ENCODE data around the gene CATSPERD. TPM values are rescaled to one million over a fixed set of nuclear protein-coding genes. Genes with fewer than 3 reads are reported as not detected.

Gene CATSPERD
- total and polyA plus RNA-seq, 9 of the 15 experiments (the other 6 are each of a cell fraction or from before 2014, with no cell fraction given): not detected

GRCh38 chr19:5683177-5683886, 37.1 kb upstream of the CATSPERD start:
- H3K4me2 ChIP-seq (ENCODE audit: insufficient read depth, low read length): no peak overlapping the region
- H3K27ac ChIP-seq (ENCODE audit: extremely low read depth, low read depth, low read length): no peak overlapping the region
- intact Hi-C loops (cut with micrococcal nuclease): loop anchor here (10.0 kb wide), 1 partner anchor 59 kb away; the partner anchor contains the start of genes SAFB and SAFB2
- no peak for ATAC-seq
- no peak overlapping the region for H3K4me3 ChIP-seq
- in situ Hi-C loops (cut with MboI): no loop called here
- H3K9me3 ChIP-seq (replicated peaks; ENCODE audit: control insufficient read depth, insufficient read depth, low read depth, low read length): no peaks in the 10 kb centered on the region
- H3K9ac ChIP-seq (ENCODE audit: insufficient read depth in 1 of 2, low read depth in 2 of 2, low read length in 2 of 2): no peak overlapping the region; a peak in 1 of 4 replicates
- H3K27me3 ChIP-seq (ENCODE audit: control insufficient read depth in 2 of 2, insufficient read depth in 2 of 2, low read length in 2 of 2): no peaks in the 10 kb centered on the region
- no peak overlapping the region for H2AFZ ChIP-seq (ENCODE audit: low read depth, low read length)
- no peak for DNase-seq (ENCODE audit: extremely low read depth in 1 of 4, low spot score in 3 of 4)
- H4K20me1 ChIP-seq (replicated peaks; ENCODE audit: control insufficient read depth, insufficient read depth, low read length): 0 out of 2 replicates have a peak, but pooled peaks cover 6% of the 10 kb centered on the region
- peak; percentile 69 for FAIRE-seq
- ChIA-PET CTCF (ENCODE audit: low intra/inter-chr PET ratio) (no interaction called here), POLR2A (interaction anchor here (0.9 to 1.5 kb wide), 3 partner anchors 40 to 125 kb away, joined by 3 to 6 read pairs (median 3); no protein-coding TSS in a partner anchor)
- H3K79me2 ChIP-seq (ENCODE audit: control insufficient read depth, insufficient read depth, low read length): peaks cover 12% of the 10 kb centered on the region
- H3K9me1 ChIP-seq (ENCODE audit: control insufficient read depth, insufficient read depth, low read length): no peaks in the 10 kb centered on the region
- peaks cover 25 to 65% of the 10 kb centered on the region in 2 experiments for H3K4me1 ChIP-seq (replicated peaks in 1 of 2; ENCODE audit: control insufficient read depth in 2 of 2, insufficient read depth in 2 of 2, low read length in 2 of 2)
- BruUV-seq (replicated peaks): no TSS peak
- WGBS (ENCODE audit: insufficient coverage, low coverage, missing lambda C conversion rate): 46% methylated on average over 9 of the region's 10 CpGs
- H3K36me3 ChIP-seq (ENCODE audit: control insufficient read depth, insufficient read depth, low read length): peaks cover 6% of the 10 kb centered on the region; the same call in 2 of the 3 replicates
- TF ChIP-seq ZFX (CRISPR knock-in tag; IDR thresholded peaks at IDR 0.05) (no peak), MEIS2 (IDR thresholded peaks at IDR 0.05; ENCODE audit: partially characterized antibody) (peak; percentile 88), L3MBTL2 (IDR thresholded peaks at IDR 0.05) (0 out of 2 replicates have a peak, but pooled peaks have one; percentile 32), ZNF740 (CRISPR knock-in tag; IDR thresholded peaks at IDR 0.05) (no peak), ZNF740 (tag; IDR thresholded peaks at IDR 0.05) (no peak), ZKSCAN8 (CRISPR knock-in tag; IDR thresholded peaks at IDR 0.05) (peak; percentile 96), PBX2 (CRISPR knock-in tag; IDR thresholded peaks at IDR 0.05; ENCODE audit: low read depth) (no peak), PBX2 (tag; conservative IDR thresholded peaks at IDR 0.05; ENCODE audit: low read depth) (peak; percentile 86), RHOXF2B (CRISPR knock-in tag; conservative IDR thresholded peaks at IDR 0.05) (no peak), ZNF121 (CRISPR knock-in tag; conservative IDR thresholded peaks at IDR 0.05) (peak; percentile 78), ZBTB43 (CRISPR knock-in tag; IDR thresholded peaks at IDR 0.05) (no peak), MNT (conservative IDR thresholded peaks at IDR 0.05) (no peak)

Measured in K562 (cell line).